ENCODE results near the gene SULT1E1. TPM values are rescaled to one million over a fixed set of nuclear protein-coding genes. Genes with fewer than 3 reads are reported as not detected.

SULT1E1 gene
- total and polyA plus RNA-seq, 2 of the 8 experiments (the other 6 are each of a cell fraction or from before 2014, with no cell fraction given): not detected

DNA sequence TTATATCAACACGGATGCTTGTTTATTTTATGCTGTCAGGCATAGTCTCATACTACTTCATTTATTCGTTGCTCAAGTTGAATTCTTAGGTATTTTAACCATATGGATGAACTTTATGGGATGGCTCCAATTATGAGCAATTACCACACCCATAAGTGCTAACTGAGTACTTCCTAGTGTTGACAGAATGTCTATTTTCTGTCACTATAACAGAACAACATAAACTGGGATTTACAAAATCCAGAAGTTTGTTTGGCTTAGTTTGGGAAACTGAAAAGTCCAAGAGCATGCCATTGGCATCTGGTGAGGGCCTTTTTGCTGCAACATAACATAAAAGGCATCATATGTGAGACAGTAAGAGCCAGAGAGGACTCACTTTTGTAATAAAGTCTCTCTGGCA, 21.0 kb downstream of the SULT1E1 start:
- H3K23ac ChIP-seq (ENCODE audit: insufficient read length): no peak overlapping the region
- H3K4me3 ChIP-seq (ENCODE audit: extremely low read depth in 1 of 4, insufficient read depth in 2 of 4, low read depth in 3 of 4, low read length in 4 of 4): no peak overlapping the region
- H3K14ac ChIP-seq (ENCODE audit: insufficient read length): no peak overlapping the region
- no peaks in the 10 kb centered on the region for H4K20me1 ChIP-seq (replicated peaks in 1 of 2; ENCODE audit: control insufficient read depth in 1 of 2, insufficient read depth in 2 of 2, low read length in 2 of 2)
- no peaks in the 10 kb centered on the region for H3K27me3 ChIP-seq (replicated peaks in 1 of 4; ENCODE audit: control insufficient read depth in 3 of 4, extremely low read depth in 1 of 4, insufficient read depth in 3 of 4, low read length in 3 of 4)
- H3K56ac ChIP-seq (replicated peaks; ENCODE audit: insufficient read length, low read depth, low read length): no peak overlapping the region
- H2BK5ac ChIP-seq (ENCODE audit: low read depth, low read length): no peak overlapping the region
- no peak overlapping the region for H2BK20ac ChIP-seq (ENCODE audit: low read length)
- no peaks in the 10 kb centered on the region for H3K36me3 ChIP-seq (ENCODE audit: control insufficient read depth in 2 of 4, insufficient read depth in 4 of 4, low read length in 3 of 4)
- H4K5ac ChIP-seq (ENCODE audit: insufficient read length, low read depth, low read length): no peak overlapping the region
- H2BK12ac ChIP-seq (ENCODE audit: low read depth, low read length): no peak overlapping the region
- H3K9me3 ChIP-seq (ENCODE audit: insufficient read depth in 2 of 2, low read depth in 1 of 2, low read length in 1 of 2): no peaks in the 10 kb centered on the region
- no peak overlapping the region for H3K18ac ChIP-seq (ENCODE audit: extremely low read depth, low read length)
- ChIA-PET CTCF (ENCODE audit: partially characterized antibody) (interaction anchor here (1.1 to 1.5 kb wide), 2 partner anchors 8 to 42 kb away, joined by 3 to 10 read pairs; no protein-coding TSS in a partner anchor), POLR2A (ENCODE audit: partially characterized antibody) (no interaction called here)
- no peak overlapping the region for H4K91ac ChIP-seq (replicated peaks; ENCODE audit: insufficient read length, low read length)
- no peaks in the 10 kb centered on the region for H3K4me1 ChIP-seq (replicated peaks in 1 of 4; ENCODE audit: control insufficient read depth in 3 of 4, insufficient read depth in 4 of 4, low read length in 3 of 4)
- no peak overlapping the region for H3K9ac ChIP-seq (replicated peaks in 1 of 4; ENCODE audit: extremely low read depth in 1 of 4, low read depth in 3 of 4, low read length in 3 of 4)
- no peaks in the 10 kb centered on the region for H3K79me1 ChIP-seq (ENCODE audit: low read depth, low read length)
- WGBS, 2 experiments (ENCODE audit: extremely low coverage in 1 of 2, insufficient coverage in 1 of 2, insufficient read length in 1 of 2, insufficient replicate concordance in 2 of 2, low coverage in 1 of 2, low lambda C conversion rate in 2 of 2, missing lambda C conversion rate in 1 of 2): 87% methylated on average over 2 of the region's 2 CpGs; no CpG with 5 or more reads in 1 of the 2 experiments
- H2AK5ac ChIP-seq (ENCODE audit: low read depth, low read length): no peak overlapping the region
- H3K4ac ChIP-seq (replicated peaks; ENCODE audit: insufficient read length, low read depth, low read length): no peak overlapping the region
- H3K79me2 ChIP-seq (ENCODE audit: control insufficient read depth in 1 of 2, insufficient read depth in 2 of 2, low read length in 2 of 2): no peaks in the 10 kb centered on the region
- no peak for DNase-seq (ENCODE audit: low read depth in 1 of 2, low spot score in 2 of 2)
- no peak overlapping the region for H2AFZ ChIP-seq (ENCODE audit: low read length)
- no peaks in the 10 kb centered on the region for H3K23me2 ChIP-seq (ENCODE audit: low read depth, low read length)
- H3K4me2 ChIP-seq (ENCODE audit: insufficient read depth in 1 of 2, low read depth in 2 of 2, low read length in 2 of 2): no peak overlapping the region
- no peak overlapping the region for H3K27ac ChIP-seq (ENCODE audit: low read depth, low read length)
- H2BK120ac ChIP-seq (replicated peaks; ENCODE audit: low read depth, low read length): no peak overlapping the region
- H4K8ac ChIP-seq (ENCODE audit: extremely low read depth, insufficient read depth, low read length): no peak overlapping the region
- H2BK15ac ChIP-seq (ENCODE audit: low read length): no peak overlapping the region
- FAIRE-seq: no peak
